Hepatocyte (in vitro differentiated cells): ENCODE data around the gene PCNT. TPM values are rescaled to one million over a fixed set of nuclear protein-coding genes. Genes with fewer than 3 reads are reported as not detected.

Experiments
- DNase-seq: peaks from one replicate; pipeline ENCODE4 v3.0.0-alpha.2; 2016; ENCODE audit warnings: low spot score
- H2AFZ ChIP-seq: fragments of 200-600 bp; sonication (generic); 2 replicates; pipeline ENCODE4 v1.6.0; 2016; ENCODE audit warnings: antibody characterized with exemption, mild to moderate bottlenecking
- H3K27ac ChIP-seq: fragments of 200-600 bp; sonication (generic); 2 replicates; pipeline ENCODE4 v1.5.1; 2016; ENCODE audit warnings: mild to moderate bottlenecking
- H3K27me3 ChIP-seq: fragments of 200-600 bp; sonication (generic); 2 replicates; pipeline ENCODE4 v1.6.1; 2016
- H3K36me3 ChIP-seq: fragments of 200-600 bp; sonication (generic); replicated peaks from 2 replicates; pipeline ENCODE4 v1.5.1; 2016; ENCODE audit warnings: low read depth; ENCODE audit not compliant: insufficient read depth
- H3K4me1 ChIP-seq: fragments of 200-600 bp; sonication (generic); 2 replicates; pipeline ENCODE4 v1.5.1; 2016; ENCODE audit warnings: mild to moderate bottlenecking, moderate library complexity; ENCODE audit not compliant: insufficient read depth
- H3K4me2 ChIP-seq: fragments of 200-600 bp; sonication (generic); 2 replicates; pipeline ENCODE4 v1.6.0; 2016
- H3K4me3 ChIP-seq: fragments of 200-600 bp; sonication (generic); 2 replicates; pipeline ENCODE4 v1.5.1; 2016; ENCODE audit warnings: mild to moderate bottlenecking
- H3K79me2 ChIP-seq: fragments of 200-600 bp; sonication (generic); 2 replicates; pipeline ENCODE4 v1.6.0; 2017; ENCODE audit warnings: mild to moderate bottlenecking
- H3K9me2 ChIP-seq: fragments of 200-600 bp; sonication (generic); replicated peaks from 2 replicates; pipeline ENCODE4 v1.6.0; 2017; ENCODE audit warnings: mild to moderate bottlenecking; ENCODE audit not compliant: insufficient read depth
- H3K9me3 ChIP-seq: fragments of 200-600 bp; sonication (generic); 2 replicates; pipeline ENCODE4 v1.5.1; 2016; ENCODE audit warnings: low read depth, mild to moderate bottlenecking
- H4K20me1 ChIP-seq: fragments of 200-600 bp; sonication (generic); 2 replicates; pipeline ENCODE4 v1.6.0; 2016; ENCODE audit warnings: mild to moderate bottlenecking; ENCODE audit not compliant: insufficient read depth, poor library complexity, severe bottlenecking
- CTCF ChIP-seq: fragments of 200-600 bp; sonication (generic); IDR thresholded peaks from 2 replicates; pipeline ENCODE4 v1.5.1; 2016; ENCODE audit warnings: antibody characterized with exemption, mild to moderate bottlenecking; ENCODE audit not compliant: poor library complexity
- EZH2 ChIP-seq: fragments of 200-600 bp; sonication (generic); IDR thresholded peaks from 2 replicates; pipeline ENCODE4 v1.6.1; 2016; ENCODE audit warnings: antibody characterized with exemption, mild to moderate bottlenecking, borderline replicate concordance
- EZH2phosphoT487 ChIP-seq: fragments of 200-600 bp; sonication (generic); IDR thresholded peaks from one replicate; pipeline ENCODE4 v1.6.1; 2018; ENCODE audit warnings: antibody characterized with exemption, mild to moderate bottlenecking, low read depth, moderate library complexity; ENCODE audit not compliant: unreplicated experiment, severe bottlenecking
- WGBS: methylation state at CpG from one replicate; pipeline ENCODE4 v1.1.6; 2016; ENCODE audit warnings: low lambda C conversion rate; ENCODE audit errors: missing lambda C conversion rate; 5-methylcytosine and 5-hydroxymethylcytosine counted together
- polyA plus RNA-seq: library from polyadenylated mRNA; unstranded; fragments of >200 nt; fragmentation: Nextera tagmentation; extraction: Ambion mirVana; gene quantifications from 2 replicates; pipeline ENCODE4 v1.2.1, GENCODE V29; 2016
- total RNA-seq: library from RNA; depleted of rRNA; stranded (reverse); fragments of >200 nt; gene quantifications from 2 replicates; pipeline ENCODE4 v1.2.3, GENCODE V29; 2014

The PCNT gene
- total and polyA plus RNA-seq, 2 experiments from 2014 or later: 11.5 to 14.3 TPM

- no peaks in the 10 kb centered on the region for H3K4me1 ChIP-seq
- no peaks in the 10 kb centered on the region for H3K9me2 ChIP-seq
- H3K27me3 ChIP-seq: no peaks in the 10 kb centered on the region
- H3K79me2 ChIP-seq: no peaks in the 10 kb centered on the region
- no peak overlapping the region for H2AFZ ChIP-seq
- no peaks in the 10 kb centered on the region for H4K20me1 ChIP-seq
- H3K36me3 ChIP-seq: no peaks in the 10 kb centered on the region
- TF ChIP-seq EZH2 (no peak), CTCF (no peak), EZH2phosphoT487 (no peak)
- whole genome bisulfite sequencing: 97% methylated on average over 14 of the region's 14 CpGs
- H3K4me2 ChIP-seq: no peak overlapping the region
- DNase-seq: no peak
- no peak overlapping the region for H3K27ac ChIP-seq
- H3K9me3 ChIP-seq: no peaks in the 10 kb centered on the region
- H3K4me3 ChIP-seq: no peak overlapping the region
Observed at GRCh38 chr21:46404306-46404705, 80.3 kb downstream of the PCNT start.

GRCh38 chr21:46406001-46406400, 82.0 kb downstream of the PCNT start:
- Histone ChIP-seq H3K36me3 (no peaks in the 10 kb centered on the region), H3K27me3 (no peaks in the 10 kb centered on the region), H3K4me2 (no peak overlapping the region), H3K79me2 (no peaks in the 10 kb centered on the region), H3K27ac (no peak overlapping the region), H4K20me1 (no peaks in the 10 kb centered on the region), H3K9me2 (no peaks in the 10 kb centered on the region), H3K9me3 (no peaks in the 10 kb centered on the region), H3K4me3 (no peak overlapping the region), H2AFZ (no peak overlapping the region), H3K4me1 (no peaks in the 10 kb centered on the region)
- WGBS: 94% methylated on average over 8 of the region's 8 CpGs
- TF ChIP-seq CTCF: no peak
- no peak for TF ChIP-seq EZH2
- TF ChIP-seq EZH2phosphoT487: no peak
- DNase-seq: no peak

GRCh38 chr21:46409641-46410406, 85.9 kb downstream of the PCNT start:
- no peaks in the 10 kb centered on the region for H3K36me3 ChIP-seq

More at GRCh38 chr21:46409641-46410406, 85.9 kb downstream of the PCNT start:
- no peak for DNase-seq
- TF ChIP-seq EZH2 (no peak), EZH2phosphoT487 (no peak), CTCF (no peak)
- Histone ChIP-seq H3K9me3 (no peaks in the 10 kb centered on the region), H3K27me3 (no peaks in the 10 kb centered on the region), H2AFZ (no peak overlapping the region), H3K4me1 (no peaks in the 10 kb centered on the region), H3K27ac (no peak overlapping the region), H3K4me3 (no peak overlapping the region), H3K9me2 (no peaks in the 10 kb centered on the region), H3K4me2 (no peak overlapping the region), H3K79me2 (no peaks in the 10 kb centered on the region), H4K20me1 (no peaks in the 10 kb centered on the region)
- WGBS: 94% methylated on average over 32 of the region's 32 CpGs
